Activated CD8-positive, alpha-beta memory T cell treated with anti-CD3 and anti-CD28 coated beads, Interleukin-2, amount 50 U/mL, for 24 hours (primary cell): Measurements from ENCODE around the gene SLC29A3.
"Not testable (repeated sequence)": the region's sequence is repeated elsewhere in the genome, so short reads cannot be mapped to it uniquely, and the experiment has no call there.

Experiments
- DNase-seq: peaks from one replicate; pipeline ENCODE4 v3.0.0-alpha.2; 2020; ENCODE audit errors: extremely low read depth

Gene SLC29A3

DNA sequence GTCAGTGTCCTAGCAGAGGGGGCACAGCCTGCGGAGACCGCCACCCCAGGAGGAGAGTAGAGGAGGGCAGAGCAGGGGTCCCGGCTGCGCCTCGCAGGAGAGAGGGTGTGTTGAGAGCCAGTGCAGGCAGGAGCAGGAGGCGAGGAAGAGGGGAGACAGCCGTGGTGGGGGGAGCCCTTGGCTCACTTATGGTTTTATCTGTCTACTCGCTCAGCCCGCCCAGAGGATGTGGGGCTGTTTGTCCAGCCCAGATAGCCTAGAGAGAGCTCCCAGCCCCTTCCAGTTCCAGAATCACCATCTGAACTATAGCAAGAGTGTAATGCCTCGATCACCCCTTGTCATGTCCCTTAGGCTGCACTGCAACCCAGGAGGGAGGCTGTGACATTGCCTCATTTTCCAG, 26.6 kb downstream of the SLC29A3 start:
- no peak for DNase-seq

DNA sequence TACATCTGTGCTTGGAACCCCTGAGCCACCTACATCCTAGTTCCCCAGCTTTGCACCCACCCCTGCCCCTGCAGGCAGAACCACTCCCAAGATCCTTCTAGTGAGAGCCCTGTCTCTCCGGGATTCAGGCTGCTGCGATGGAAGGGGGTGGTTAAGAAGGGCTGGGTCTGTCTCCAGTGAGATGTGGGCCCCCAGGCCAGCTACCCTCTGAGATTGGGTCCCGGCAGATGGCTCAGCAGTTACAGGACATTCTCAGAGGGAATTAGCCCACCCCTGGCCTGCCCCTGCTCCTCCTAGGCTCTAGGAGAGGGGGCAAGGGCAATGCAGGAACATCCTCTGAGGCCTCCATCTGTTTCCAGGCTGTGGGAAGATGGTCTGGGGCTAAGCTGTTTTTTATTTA, 27.7 kb downstream of the SLC29A3 start:
- no peak for DNase-seq

DNA sequence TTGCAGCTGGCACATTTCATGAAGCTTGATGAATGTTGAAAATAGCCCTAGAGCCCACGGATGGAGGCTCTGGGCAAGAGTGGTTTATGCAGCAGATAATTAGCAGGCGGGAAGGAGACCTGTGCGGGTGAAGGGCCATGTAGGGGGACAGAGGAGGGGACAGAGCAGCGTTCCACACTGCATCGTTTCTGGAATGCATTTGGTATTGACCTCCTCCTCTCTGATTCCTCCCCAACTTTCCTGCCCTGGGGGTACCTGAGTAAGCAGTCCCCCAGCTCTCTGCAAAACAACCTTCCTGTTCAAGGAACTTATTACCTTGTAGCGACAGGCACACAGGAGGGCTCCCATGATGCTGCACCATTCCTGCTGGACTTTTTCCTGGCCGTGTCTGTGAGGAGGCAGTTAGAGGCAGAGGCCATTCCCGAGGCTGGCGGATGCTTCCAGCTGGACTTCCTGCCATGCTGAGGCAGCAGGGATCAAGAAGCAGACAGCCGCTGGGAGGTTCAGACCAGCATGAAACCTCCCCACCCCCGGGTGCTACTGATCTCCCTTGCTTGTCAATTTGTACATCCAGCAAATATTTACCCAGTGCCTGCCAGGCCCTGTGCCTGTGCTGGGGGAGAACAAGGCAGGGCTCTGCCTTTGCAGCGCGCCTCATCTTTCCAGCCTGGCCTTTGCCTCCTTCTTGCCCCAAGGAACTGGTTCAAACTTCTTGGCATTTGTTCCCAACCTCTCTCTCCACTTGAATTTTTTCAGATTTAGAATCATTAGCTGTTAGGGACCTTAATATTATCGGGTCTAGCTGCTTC, 28.7 kb downstream of the SLC29A3 start:
- DNase-seq, result no peak

GRCh38 chr10:71348850-71349249, 29.8 kb downstream of the SLC29A3 start:
- DNase-seq, result no peak

GRCh38 chr10:71349406-71349805, 30.3 kb downstream of the SLC29A3 start:
- DNase-seq, result no peak

DNA sequence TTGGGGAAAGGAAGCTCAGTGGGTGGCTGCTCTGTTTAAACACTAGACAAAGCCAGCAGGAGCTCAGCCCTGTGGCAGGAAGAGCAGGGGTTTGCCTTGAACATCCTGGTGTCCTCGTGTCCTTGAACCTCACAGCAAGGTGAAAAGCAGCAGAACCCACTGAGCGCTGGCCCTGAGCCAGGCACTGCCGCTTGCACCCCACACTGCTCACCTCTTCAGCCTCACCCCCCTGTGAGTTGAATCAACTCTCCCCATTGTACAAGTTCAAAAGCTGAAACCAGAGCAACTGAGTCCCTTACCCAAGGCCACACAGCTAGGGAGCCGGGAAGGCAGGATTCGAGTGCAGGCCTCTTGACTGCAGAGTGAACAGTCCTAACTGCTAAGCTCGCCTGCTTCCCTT, 32.0 kb downstream of the SLC29A3 start:
- no peak for DNase-seq

DNA sequence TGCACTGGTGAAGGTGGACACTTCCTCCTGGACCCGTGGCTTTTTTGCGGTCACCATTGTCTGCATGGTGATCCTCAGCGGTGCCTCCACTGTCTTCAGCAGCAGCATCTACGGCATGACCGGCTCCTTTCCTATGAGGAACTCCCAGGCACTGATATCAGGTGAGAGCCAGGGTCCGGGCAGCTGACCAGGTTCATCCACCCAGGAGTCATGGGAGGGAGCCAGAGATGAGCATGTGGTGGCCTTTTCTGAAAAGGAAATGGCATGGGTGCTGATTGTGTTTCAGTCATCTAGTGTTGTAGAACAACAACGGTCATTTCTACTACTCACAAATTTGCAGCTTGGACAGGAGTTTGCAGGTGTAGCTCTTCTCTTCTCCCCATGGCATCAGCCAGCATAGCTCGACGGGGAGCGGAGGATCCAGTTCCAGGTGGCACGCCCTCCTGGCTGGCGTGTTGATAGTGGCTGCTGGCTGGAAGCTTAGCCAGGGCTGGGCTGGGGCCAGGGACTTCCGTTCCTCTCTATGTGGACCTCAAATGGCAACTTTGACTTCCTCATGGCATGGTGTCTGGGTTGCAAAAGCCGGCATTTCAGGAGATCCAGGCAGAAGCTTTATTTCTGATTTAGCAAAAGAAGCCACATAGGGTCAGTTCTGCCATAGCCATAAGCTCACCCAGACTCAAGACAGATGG, 32.7 kb downstream of the SLC29A3 start:
- DNase-seq, result no peak

GRCh38 chr10:71353639-71354038, 34.6 kb downstream of the SLC29A3 start:
- no peak for DNase-seq

GRCh38 chr10:71354776-71355175, 35.7 kb downstream of the SLC29A3 start:
- DNase-seq, result no peak

GRCh38 chr10:71355886-71356285, 36.8 kb downstream of the SLC29A3 start:
- no peak for DNase-seq

GRCh38 chr10:71357792-71358265, 38.8 kb downstream of the SLC29A3 start:
- no peak for DNase-seq

DNA sequence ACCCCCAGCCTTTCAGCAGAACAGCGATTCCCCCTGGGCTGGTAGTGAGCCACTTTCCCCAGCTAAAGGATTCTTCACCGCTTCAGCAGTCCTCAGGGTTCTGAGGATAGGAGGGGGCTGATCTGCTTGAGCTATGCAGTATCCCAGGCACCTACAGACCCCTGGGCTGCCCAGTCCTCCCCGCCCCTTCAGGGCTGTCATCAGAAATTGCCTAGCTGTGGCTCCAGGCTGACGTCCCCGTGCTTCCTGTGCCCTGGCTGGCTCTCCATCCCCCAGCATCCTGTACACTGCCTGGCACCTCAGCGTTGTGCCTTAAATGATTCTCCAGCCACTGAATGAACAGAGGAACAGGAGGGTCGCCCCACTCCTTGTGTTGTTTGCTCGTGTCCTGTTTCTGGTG, 39.2 kb downstream of the SLC29A3 start:
- no peak for DNase-seq

DNA sequence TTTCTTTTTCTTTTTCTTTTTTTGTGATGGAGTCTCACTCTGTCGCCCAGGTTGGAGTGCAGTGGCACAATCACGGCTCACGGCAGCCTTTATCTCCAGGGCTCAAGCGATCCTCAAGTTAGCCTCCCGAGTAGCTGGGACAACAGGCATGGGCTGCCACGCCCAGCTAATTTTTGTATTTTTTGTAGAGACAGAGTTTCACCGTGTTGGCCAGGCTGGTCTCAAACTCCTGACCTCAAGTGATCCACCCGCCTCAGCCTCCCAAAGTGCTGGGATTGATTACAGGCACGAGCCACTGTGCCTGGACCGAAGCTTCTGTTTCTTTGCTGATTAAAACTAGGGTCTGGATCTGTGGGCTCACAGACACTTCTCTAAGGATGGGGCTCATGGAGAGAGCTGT, 39.8 kb downstream of the SLC29A3 start:
- not testable (repeated sequence) for DNase-seq

- no peak for DNase-seq
Observed at GRCh38 chr10:71359364-71360046, 40.4 kb downstream of the SLC29A3 start.

DNA sequence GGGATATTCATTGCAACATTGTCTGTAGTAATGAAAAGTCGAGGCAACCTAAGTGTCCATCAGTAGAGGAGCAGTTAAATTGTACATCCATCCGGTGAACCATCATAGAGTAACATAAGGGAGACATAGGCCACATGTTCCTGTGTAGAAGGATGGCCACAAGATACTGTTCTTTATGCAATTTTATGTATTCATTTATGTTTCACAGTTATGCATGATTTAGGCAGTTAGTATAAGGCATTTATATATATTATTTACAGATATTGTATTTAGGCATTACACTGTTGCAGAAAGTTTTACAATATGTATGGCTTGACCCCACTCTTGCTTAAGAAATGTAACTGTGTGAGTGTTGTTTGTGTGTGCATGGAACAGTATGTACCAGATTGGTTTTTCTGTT, 41.7 kb downstream of the SLC29A3 start:
- no peak for DNase-seq

GRCh38 chr10:71361581-71361980, 42.5 kb downstream of the SLC29A3 start:
- no peak for DNase-seq

DNA sequence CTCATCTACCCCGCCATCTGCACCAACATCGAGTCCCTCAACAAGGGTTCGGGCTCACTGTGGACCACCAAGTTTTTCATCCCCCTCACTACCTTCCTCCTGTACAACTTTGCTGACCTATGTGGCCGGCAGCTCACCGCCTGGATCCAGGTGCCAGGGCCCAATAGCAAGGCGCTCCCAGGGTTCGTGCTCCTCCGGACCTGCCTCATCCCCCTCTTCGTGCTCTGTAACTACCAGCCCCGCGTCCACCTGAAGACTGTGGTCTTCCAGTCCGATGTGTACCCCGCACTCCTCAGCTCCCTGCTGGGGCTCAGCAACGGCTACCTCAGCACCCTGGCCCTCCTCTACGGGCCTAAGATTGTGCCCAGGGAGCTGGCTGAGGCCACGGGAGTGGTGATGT, 43.1 kb downstream of the SLC29A3 start:
- DNase-seq, result no peak

- DNase-seq, result no peak
Observed at GRCh38 chr10:71363936-71364335, 44.9 kb downstream of the SLC29A3 start.

GRCh38 chr10:71365366-71365765, 46.3 kb downstream of the SLC29A3 start:
- no peak for DNase-seq

GRCh38 chr10:71366690-71367089, 47.6 kb downstream of the SLC29A3 start:
- no peak for DNase-seq

GRCh38 chr10:71367271-71367670, 48.2 kb downstream of the SLC29A3 start:
- no peak for DNase-seq

- DNase-seq, result no peak
Observed at GRCh38 chr10:71368176-71368575, 49.1 kb downstream of the SLC29A3 start.

DNA sequence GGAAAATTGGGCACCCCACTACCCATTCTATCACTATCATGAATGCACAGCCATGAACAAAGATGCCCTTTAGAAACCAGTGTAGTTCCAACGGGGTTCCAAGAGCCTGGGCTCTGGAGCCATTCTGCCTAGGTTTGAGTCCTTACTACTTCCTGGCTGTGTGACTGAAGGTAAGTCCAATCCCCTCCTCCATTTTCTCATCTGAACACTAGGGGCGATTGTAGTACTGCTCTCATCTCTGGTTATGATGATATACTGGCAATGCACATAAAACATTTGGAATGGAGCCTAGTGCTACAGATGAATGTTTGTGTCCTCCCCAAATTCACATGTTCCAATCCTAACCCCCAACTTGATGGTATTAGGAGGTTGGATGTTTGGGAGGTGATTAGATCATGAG, 49.6 kb downstream of the SLC29A3 start:
- DNase-seq, result no peak
